HG02642 (cell line): Measurements from ENCODE around the gene AQP10.
A peak's percentile ranks its signal among the peaks of the same experiment; 100 is the strongest.
"Not testable (repeated sequence)": the region's sequence is repeated elsewhere in the genome, so short reads cannot be mapped to it uniquely, and the experiment has no call there.

Experiments
- ATAC-seq: cut with Tn5 transposase; IDR thresholded peaks from one replicate; pipeline ENCODE4 v1.9.1; 2021; ENCODE audit warnings: mild to moderate bottlenecking; ENCODE audit not compliant: unreplicated experiment, poor library complexity

Gene AQP10

DNA sequence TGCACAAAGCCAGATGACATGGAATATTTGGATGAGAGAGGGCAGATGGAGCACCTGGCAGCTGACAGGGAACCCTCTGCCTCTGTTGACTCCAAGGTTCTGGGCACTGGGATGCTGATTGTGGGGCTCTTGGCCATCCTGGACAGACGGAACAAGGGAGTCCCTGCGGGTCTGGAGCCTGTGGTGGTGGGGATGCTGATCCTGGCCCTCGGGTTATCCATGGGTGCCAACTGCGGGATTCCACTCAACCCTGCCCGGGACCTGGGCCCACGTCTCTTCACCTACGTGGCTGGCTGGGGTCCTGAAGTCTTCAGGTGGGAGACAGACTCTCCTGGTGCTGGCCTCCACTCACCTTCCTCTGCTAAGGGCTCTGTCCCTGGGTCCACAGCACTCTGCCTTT is 2.6 kb downstream of the AQP10 start:
- no peak for ATAC-seq

DNA sequence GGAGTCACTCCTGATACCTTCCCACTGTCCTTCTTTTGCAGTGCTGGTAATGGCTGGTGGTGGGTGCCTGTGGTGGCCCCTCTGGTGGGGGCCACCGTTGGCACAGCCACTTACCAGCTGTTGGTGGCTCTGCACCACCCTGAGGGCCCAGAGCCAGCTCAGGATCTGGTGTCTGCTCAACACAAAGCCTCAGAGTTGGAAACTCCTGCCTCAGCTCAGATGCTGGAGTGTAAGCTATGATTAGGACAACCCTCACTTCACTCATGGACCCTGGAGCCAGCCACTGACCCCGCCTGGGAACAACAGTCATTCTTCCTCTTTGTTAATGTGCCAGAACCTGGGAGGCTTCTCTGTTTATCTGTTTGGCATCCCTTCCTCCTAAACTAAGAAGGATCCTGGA is 3.3 kb downstream of the AQP10 start:
- ATAC-seq, result no peak

- ATAC-seq, result peak; percentile 47
Measured at GRCh38 chr1:154324669-154325582, 4.0 kb downstream of the AQP10 start, which contains the start of gene ATP8B2. TSS of gene ATP8B2 (plus strand) at chr1:154325525. CDS start at chr1:154328142, 2,617 bp downstream.

DNA sequence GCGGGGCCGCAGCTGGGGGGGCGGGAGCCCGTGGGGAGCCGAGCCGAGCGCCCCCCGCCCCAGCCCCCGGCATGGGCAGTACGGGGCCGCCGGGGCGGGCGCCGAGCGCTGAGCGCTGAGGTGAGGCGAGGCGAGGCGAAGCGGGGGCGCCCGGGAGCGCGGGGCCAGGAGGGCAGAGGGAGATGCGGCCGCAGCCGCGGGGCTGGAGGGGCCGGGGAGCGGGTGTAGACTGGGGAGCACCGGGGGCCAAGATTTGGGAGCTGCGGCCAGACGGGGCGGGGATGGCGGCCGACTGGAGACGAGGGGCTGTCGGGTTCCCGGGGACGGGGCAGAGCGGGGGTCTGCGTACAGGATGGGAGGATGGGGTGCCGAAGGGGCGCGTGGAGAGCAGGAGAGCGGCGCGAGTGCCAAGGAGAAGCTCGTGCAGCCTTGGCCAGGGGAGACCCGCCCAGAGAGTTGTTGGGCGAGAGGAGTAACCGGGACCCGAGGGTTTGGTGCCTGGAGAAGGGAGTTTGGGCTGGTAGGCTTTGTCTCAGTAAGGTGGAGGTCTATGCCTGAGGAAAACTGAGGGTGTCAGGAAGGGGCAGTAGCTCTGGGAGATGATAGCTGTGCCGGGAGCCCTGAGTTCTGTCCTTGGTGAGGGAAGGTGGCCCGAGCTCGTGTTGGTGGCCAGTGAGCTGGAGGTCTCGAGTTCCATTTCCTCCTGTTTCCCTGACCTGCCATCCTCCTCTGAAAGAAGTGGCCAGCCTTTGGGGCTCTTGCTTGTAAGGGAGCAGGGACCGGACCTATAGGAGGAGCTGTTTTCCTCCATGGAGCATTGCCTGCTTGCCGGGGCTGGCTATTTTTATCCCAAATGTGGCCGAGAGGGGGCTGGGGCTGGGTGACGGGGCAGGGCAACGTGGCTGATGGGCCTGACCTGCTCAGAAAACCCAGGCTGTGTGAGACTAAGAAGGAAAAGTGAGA is 5.0 kb downstream of the AQP10 start:
- ATAC-seq, result no peak

DNA sequence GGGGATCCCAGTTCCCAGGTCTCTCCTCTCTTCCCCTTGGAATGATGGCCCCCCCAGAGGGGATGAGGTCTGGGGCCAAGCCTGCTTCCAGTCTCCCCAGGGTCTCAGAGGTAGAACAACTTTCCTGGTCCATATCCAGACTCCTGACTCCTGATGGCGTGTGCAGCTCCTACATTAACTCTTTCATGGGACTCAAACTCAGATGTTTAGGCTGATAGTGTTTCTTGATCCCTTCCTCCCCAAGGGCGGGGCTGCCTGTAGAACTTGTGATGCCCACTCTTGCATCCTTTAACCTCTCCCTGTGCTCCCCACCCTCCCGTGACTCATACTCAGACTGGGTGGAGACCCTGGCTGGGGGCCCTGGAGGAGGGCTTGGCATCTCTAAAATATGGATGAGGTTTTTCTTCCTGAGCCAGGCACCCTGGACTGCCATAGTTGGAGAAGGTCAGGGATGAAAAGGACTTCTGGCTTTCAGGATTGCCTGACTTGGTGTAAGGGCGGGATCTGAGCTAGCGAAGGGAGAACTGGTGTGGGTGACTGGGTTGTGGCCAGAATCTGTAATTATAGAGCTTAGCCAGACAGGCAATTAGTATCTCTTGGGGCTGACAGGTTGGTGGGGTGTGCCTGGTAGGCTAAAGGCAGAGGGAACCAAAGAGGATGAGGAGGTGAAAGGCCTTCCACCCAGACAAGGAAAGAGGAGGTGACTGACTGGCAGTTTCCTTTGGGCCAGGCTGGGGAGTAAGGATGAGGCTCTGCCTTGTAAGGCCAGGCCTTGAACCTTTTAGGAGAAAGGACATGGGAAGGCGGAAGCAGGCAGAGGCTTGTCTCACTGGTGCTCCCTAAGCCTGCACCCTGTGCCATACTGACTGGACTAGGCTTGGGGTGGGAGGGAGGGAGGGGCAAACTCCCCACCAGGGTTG is 5.9 kb downstream of the AQP10 start:
- no peak for ATAC-seq

GRCh38 chr1:154327466-154328317 is 6.8 kb downstream of the AQP10 start:
- ATAC-seq, result no peak

DNA sequence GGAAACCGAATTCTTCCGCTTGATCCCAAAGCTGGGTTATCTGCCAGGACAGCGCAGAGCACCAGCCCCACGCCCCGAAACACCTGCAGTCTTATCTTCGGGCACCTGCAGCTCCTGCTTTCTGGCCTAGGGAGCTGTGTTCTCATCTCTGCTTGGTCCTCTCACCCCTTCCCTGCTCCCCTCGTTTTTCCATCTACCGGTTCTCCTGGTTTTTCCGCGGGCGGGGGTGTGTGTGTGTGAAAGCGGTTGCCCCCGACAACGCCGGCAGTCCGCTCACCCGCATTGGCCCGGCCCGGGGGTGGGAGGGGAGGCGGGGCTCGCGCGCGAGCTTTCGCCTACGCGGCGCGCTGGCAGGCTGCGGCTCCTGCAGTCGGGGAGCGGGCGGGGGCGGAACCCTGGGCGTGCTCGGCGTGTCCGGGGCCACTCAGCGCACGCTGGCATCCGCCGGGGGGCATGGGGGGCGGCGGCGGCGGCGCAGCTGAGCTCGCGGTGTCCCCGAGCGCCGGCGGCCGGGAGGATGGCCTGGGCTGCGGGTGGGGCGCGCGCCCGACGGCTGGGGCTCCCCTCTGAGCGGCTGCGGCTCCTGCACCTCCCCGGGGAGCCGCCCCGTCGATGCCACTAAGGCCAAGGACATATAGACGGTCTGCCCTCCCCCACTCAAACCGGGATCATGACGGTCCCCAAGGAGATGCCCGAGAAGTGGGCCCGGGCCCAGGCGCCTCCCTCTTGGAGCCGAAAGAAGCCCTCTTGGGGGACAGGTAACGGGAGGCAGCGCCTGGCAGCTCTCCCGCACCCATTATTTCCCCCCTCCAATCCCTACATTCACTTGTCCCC is 7.6 kb downstream of the AQP10 start:
- ATAC-seq, result peak; percentile 50

DNA sequence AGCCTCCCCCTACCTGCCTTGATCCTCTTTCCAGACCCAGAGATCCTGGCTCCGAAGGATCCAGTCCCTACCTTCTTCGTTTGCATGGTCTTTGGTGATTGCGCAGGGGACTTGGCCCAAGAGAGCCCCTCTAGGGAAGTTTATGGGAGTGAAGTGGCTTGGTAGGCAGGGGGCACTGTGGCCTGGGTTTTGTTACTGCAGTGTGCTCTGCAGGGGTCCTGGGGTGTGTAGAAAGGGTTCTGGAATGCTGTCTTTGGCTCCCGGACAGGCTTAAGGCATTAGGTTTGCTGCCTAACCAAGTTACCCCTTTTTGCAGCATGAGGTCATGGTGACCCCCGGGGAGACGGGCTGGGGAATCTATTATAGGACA is 8.2 kb downstream of the AQP10 start:
- ATAC-seq, result no peak

DNA sequence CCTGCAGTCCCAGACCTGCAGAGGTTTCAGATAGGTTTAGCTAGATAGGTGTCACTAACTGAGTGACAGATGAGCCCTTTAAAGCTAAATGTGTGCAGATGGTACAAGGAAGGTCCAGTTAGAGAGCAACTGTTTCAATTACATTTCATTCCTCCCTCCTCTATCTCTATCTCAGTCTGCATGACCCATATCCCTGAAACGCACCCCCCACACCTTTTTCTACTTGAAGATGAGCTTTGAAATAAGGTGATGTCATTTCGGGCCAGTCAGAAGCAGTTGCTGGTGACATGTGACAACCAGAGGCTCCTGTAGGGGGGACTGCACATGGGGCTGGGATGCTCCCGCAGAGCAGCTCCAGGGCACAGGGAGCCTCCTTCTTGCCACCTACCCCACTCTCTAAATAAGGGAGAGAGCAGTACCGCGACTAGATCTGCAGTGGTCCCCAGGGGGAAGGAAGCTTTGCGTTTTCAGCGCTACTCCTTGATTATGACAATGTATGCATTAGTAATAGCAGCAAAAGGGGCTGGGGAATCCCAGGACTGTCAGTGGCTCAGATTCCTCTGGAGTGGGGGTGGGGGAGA is 8.7 kb downstream of the AQP10 start:
- ATAC-seq, result no peak

DNA sequence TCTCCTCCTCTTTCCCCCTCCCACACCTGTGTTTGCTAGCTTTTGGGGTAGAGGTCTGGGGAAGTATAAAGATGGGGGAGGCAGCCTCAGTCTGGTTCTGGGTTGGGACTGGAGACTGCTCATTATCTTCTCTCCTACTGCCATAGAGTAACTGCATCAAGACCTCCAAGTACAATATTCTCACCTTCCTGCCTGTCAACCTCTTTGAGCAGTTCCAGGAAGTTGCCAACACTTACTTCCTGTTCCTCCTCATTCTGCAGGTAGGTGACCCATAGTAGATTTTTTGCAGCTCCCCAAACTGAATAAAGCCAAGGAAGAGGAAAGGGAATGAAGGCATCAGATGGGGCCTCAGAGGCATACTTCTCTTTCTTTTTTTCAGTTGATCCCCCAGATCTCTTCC is 9.8 kb downstream of the AQP10 start:
- ATAC-seq, result no peak

DNA sequence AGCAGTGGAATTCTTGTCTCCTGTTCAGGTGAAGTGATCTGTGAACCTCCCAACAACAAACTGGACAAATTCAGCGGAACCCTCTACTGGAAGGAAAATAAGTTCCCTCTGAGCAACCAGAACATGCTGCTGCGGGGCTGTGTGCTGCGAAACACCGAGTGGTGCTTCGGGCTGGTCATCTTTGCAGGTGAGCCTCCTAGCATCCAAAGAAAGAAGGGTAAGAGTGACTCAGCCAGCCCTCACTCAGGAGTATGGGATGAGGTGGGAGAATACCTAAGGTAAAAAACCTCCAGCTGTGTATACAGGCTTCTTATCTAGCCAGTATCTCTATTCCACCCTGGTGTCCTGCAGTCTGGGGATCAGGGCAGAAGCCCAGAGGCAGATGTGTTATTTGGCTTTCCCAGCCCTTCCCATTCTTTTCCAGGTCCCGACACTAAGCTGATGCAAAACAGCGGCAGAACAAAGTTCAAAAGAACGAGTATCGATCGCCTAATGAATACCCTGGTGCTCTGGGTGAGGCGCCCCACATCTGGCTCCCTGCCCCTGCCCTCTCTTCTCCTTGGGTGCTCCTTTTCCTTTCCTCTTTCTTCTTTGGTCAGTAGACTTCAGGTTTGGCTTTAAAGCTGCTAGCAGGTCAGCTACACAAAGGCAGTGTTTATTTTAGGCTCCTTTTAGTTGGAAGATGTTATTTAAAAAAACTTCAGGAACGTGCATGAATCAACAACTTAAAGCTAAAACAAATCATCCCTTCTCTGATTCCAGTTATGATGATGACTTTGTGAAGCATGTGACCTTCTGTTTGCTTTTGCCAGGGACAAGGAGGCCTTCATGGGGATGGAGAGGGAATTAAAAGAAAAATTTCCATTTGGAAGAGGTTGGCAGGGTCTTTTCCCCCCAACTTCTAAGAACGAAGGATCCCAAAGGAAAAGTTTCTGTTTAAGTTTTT is 13.5 kb downstream of the AQP10 start:
- no peak for ATAC-seq

DNA sequence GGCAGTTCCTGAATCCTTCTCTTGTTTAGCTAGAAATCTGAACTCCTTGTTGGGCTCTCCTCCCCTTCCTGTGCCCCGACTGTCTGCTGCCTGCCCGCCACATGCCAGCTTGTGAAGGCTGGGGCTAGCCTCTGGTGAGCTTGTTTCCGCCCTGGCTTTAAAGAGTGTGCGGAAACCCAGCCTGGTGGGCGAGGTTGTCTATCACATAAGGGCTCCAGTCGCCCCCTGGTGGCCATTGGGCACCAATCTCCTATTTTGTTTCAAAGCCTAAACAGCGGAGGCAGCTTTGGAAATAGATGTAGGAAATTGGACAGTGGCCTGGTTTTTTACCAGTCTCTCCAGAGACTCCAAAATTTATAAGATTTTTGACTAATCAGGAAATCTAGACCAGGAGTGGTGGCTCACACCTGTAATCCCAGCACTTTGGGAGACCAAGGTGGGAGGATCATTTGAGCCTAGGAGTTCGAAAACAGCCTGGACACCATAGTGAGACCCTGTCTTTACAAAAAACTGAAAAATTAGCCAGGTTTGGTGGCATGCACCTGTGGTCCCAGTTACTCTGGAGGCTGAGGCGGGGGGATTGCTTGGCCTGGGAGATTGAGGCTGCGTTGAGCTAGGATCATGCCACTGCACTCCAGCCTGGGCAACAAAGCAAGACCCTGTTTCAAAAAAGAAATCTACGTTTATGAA is 14.3 kb downstream of the AQP10 start:
- no peak for ATAC-seq

- ATAC-seq, result no peak
Measured at GRCh38 chr1:154337253-154337894, 16.5 kb downstream of the AQP10 start.

GRCh38 chr1:154338875-154339274 is 18.0 kb downstream of the AQP10 start:
- ATAC-seq, result no peak

- ATAC-seq, result not testable (repeated sequence)
Measured at GRCh38 chr1:154341366-154341765, 20.5 kb downstream of the AQP10 start.

GRCh38 chr1:154342132-154342531 is 21.2 kb downstream of the AQP10 start:
- ATAC-seq, result no peak
